HG02938 (cell line): ENCODE measurements around the gene TSPEAR.
"Not testable (repeated sequence)": the region's sequence is repeated elsewhere in the genome, so short reads cannot be mapped to it uniquely, and the experiment has no call there.

Experiments used
- ATAC-seq: cut with Tn5 transposase; IDR thresholded peaks from one replicate; pipeline ENCODE4 v1.9.1; 2021; ENCODE audit warnings: mild to moderate bottlenecking, moderate library complexity; ENCODE audit not compliant: unreplicated experiment

TSPEAR gene

DNA sequence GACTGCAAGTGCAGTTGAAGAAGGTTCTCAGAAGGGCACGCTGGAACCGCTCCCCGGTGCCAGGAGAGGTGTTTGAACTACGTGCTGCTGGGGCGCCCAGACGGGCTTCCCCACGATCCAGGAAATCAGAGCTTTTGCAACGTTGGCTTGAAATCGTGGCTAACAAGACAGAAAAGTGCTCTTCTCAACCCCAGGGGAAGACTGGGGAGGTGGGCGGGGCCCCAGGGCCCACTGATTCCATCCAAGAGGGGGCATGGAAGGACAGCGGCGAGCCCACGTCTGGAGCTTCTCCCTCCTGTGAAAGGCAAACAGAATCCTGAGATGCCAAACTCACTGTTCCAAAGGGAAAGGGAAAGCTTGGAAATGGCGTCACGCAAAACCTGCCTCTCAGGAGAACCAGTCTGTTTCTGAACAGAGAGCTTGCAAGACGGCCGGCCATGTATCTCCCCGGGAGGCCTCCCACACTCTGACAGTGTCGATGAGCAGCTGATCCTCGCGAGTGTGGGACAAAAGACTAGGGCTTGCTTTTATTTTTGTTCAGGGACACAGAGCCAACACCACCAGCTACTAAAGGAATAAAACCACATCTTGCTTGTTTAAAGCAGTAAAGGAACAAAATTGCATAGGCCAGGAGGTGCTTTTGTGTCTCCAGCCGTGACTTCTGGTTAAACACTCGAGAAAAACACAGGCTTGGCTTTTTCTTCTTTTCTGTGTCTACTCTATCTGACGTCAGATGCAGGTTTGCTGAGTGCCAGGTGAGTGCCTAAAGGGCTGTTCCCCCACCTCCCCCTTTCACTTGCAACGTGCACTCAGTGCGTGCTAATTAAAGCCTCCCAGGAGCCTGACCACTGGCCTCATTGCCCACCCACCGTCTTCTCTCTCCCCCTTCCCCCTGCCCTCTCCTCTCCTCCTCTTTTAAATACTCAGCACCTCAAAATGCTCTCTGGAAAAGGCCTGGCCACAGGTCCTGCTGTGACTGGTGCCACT is 214.5 kb downstream of the TSPEAR start:
- no peak for ATAC-seq

DNA sequence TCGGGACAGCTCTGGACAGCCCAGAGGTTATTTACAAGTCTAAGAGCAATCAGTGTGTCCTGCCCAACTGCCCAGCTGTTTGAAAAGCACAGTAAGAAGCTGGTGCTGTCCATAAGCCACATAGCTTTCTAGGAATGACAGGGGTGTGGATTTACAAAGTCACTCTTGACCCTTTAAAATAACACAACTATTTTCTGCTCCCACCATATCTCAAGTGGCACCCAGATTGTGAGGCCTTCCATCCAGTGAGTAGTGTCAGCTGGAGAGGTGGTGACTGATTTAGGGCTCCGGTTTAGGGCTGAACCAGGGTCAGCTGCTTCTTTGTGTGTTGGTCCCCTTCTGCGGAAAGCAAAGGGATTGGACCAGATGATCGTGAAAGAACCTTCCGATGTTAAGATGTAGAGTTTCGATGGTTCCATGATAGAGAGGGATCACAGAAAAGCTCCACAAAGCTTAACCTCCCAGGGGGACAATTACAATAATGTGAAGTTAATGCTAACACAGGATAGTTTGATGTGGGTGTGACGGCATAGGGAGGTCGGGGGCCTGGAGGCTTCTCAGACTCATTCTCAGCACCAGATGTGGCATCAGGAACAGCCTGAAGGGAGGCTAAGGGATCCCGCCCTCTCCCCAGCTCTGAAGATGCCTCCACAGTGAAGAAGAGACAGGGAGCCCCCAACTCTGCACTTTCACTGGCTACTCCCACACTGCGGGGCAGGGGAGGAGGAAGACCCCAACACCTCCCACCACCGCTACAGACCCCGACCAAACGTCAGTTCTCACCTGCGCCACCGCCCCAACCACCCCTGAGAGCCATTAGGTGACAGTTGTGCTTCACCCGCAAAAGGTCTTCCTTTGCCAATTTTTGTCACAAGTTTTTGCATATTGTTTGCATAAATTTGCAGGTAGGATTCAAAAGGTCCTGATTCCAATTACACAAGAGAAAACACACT is 215.5 kb downstream of the TSPEAR start:
- no peak for ATAC-seq

DNA sequence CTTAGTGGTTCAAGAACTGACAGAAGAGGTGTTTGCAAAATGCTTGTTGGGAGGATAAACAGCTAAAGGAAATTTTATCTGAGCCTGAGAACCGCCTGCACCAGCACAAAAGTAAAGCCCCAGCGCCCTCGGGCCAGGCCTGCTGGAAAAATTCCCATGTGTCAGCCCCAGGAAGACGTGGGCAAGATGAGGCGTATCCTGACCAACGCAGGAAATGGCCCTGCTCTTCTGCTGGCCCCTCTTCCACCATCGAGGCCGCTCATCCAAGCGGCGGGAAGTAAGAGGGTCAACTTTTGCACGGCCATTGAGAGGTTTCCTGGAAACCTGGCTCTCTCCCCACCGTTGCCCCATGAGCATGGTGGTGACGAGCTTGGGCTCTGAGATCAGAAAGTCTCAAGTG is 216.4 kb downstream of the TSPEAR start:
- no peak for ATAC-seq

DNA sequence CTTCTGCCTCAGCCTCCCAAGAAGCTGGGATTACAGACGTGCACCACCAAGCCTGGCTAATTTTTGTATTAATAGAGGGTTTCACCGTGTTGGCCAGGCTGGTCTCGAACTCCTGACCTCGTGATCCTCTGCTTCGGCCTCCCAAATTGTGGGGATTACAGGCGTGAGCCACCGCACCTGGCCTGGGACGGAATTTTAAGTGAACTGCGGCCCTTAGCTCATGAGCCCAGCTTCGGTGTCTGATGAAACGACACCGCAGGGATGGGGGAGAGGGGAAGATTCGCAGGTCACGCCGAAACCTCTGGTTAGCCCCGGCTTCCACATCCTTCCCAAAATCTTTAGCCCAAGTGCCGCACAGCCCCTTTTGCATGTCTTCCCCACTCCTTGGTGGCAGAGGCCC is 217.0 kb downstream of the TSPEAR start:
- no peak for ATAC-seq

DNA sequence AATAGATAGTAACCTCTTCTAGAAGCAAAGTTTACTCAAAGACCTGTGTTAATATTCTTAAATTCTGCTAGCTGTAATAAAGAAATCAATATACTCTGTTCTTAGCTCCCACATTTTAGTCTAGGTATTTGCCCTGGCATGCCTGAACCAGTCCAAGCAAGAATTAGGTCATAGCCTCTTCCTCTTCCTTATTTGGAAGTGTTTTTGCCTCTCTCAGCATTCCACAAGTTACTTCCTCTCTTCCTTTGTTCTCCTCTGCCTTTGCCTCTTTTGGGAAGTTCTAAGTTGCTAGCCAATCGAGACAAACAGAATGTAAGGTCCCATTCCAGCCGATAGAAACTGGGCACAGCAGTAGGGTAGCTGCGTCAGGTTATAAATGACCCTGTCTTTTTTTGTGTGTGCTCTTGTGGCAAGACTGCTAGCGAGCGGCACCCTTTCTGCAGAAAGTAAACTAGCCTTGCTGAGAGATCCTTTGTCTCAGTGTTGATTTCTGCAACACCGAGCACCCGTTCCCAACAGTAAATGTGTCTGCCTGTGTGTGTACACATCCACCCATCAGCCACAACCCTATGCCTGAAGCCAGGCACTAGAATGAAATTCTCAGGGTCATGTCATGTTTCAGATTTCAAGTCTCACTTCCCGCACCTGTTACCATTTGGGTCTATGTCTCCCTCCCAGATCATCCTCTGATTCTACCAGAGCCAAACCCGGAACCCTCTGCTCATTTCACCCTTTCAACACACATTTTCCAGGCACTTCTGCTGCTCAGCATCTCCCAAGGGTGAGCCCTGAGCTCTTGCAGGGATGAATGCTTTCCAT is 218.6 kb downstream of the TSPEAR start:
- ATAC-seq, result no peak

DNA sequence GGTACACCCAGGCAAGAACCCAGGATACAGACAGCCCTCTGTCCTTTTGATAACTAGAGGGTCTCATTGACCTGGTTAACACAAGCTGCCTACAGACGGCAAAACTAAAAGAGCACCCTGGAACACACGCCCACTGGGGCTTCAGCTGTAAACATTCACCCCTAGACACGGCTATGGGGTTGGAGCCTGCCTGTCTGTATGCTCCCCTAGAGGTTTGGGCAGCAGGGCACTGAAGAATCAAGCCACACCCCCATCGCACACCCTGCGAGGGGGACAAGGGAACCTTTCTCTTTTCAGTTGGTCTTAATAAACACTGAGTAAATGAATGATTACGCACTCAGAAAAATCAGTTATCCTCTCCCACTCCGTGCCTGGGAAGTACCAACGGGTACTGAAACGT is 220.6 kb downstream of the TSPEAR start:
- ATAC-seq, result no peak

DNA sequence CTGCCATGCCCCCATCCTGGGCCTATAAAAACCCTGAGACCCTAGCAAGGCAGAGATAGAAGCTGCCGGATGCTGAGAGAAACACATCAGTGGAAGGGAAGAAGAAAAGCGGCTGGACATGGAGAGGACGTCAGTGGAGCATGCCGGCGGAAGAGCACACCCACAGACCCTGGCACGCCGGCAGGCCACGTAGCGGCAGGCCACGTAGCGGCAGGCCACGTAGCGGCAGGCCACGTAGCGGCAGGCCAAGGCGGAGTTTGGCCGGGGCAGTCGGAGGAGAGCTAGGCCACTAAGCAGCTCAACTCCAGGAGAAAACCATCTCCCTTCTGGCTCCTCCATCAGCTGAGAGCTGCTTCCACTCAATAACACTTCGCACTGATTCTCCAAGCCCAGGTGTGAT is 221.0 kb downstream of the TSPEAR start:
- ATAC-seq, result no peak

DNA sequence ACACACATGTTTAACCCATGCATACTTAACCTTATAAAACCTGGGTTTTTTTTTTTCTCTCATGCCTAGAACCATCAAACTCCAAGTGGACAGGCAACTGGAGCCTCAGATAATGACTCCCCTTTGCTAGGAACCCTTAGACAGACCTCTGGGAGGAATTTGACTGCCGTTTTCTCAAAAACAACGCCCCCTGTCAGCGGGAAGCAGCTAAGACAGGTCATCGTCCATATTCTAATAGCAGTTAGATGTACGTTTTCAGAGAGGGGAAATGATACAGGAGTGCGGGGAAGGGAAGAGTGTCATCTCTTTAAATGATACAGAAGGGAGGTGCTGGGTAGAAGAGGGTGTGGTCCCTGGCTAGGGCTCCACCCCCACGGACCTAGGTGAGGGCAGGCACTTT is 221.4 kb downstream of the TSPEAR start:
- no peak for ATAC-seq

DNA sequence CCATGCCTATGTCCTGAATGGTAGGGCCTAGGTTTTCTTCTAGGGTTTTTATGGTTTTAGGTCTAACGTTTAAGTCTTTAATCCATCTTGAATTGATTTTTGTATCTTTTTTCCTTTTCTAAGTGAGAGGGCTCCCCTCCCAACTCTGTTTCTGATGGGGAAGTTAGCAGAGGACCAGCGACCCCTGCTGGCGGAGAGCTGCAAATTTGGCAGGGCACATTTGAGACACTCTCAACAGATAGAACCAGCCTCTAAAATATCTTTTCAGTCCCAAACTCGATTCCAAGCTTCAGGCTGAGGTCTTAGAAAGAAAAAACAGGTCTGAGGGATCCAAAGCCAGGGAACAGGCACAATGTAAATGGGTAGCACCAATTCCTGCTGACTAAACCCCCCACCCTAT is 223.5 kb downstream of the TSPEAR start:
- ATAC-seq, result no peak

DNA sequence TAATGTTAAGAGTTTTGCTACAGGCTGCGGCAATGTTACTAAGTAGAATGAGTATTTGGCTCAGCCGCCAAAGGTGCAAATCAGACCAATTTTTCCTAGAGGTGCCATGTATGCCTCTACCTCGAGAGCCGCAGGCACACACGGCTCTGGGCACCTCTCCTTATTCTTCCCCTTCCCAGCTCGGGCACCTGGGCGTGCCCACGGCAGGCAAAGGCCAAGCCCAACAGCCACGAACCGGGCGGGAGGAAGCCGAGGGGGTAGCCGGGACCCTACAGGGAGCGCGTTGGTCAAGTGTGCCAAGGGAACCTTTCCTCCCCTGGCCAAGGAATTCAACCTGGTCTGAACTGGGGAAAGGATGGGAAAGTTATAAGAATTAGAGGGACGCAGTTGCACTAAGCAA is 225.1 kb downstream of the TSPEAR start:
- ATAC-seq, result no peak

DNA sequence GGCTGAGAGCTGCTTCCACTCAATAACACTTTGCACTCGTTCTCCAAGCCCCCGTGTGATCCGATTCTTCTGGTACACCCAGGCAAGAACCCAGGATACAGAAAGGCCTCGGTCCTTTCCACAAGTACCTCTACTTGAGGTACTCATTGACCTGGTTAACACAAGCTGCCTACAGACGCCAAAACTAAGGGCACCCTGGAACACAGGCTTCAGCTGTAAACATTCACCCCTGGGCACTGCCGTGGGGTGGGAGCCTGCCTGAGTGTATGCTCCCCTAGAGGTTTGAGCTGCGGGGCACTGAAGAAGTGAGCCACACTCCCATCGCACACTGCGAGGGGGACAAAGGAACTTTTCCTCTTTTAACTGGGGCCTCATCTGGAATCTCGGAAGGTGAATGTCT is 225.6 kb downstream of the TSPEAR start:
- no peak for ATAC-seq

DNA sequence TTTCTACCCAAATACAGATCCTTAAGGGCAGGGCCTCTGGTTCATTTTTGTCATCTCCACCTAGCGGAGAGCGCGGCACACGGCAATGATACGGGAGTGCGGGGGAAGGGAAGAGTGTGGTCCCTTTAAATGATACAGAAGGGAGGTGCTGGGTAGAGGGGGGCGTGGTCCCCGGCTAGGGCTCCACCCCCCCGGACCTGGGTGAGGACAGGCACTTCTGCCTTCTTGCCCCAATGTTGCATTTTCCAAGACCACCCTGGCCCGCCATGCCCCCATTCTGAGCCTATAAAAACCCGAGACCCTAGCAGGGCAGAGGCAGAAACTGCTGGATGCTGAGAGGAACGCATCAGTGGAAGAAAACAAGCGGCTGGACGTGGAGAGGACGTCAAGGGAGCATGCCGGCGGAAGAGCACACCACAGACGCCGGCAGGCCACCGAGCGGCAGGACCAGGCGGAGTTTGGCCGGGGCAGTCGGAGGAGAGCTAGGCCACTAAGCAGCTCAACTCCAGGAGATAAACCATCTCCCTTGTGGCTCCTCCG is 226.0 kb downstream of the TSPEAR start:
- no peak for ATAC-seq

DNA sequence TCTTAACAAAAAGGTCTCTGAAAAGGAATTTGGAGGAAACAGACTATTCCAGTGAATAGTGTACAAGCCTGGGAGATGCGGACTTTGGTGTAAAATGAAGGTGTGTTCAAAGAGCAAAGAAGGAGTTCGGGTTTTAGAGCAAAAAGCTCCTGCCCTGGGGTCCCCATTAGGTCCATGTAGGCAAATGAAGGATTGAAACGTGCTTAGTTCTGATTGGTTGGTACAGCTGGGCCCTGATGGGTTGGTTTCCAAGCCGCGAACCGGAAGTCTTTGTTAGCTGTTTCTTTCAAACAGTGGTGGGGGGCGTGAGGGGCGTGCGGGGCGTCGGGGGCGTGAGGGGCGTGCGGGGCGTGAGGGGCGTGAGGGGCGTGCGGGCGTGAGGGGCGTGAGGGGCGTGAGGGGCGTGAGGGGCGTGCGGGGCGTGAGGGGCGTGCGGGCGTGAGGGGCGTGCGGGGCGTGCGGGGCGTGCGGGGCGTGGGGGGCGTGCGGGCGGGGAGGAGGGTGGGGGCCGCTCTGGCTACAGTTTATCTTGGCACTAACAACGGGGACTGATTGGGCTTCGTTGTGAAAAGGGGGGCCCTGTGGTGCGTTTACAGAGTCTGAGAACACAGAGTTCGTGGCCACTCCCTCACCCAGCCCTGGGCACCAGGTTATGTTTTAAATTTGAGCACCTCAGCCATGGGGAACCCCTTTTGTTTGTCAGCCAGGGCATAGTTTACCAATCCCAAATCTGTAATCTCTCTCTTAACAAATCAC is 226.7 kb downstream of the TSPEAR start:
- ATAC-seq, result no peak

DNA sequence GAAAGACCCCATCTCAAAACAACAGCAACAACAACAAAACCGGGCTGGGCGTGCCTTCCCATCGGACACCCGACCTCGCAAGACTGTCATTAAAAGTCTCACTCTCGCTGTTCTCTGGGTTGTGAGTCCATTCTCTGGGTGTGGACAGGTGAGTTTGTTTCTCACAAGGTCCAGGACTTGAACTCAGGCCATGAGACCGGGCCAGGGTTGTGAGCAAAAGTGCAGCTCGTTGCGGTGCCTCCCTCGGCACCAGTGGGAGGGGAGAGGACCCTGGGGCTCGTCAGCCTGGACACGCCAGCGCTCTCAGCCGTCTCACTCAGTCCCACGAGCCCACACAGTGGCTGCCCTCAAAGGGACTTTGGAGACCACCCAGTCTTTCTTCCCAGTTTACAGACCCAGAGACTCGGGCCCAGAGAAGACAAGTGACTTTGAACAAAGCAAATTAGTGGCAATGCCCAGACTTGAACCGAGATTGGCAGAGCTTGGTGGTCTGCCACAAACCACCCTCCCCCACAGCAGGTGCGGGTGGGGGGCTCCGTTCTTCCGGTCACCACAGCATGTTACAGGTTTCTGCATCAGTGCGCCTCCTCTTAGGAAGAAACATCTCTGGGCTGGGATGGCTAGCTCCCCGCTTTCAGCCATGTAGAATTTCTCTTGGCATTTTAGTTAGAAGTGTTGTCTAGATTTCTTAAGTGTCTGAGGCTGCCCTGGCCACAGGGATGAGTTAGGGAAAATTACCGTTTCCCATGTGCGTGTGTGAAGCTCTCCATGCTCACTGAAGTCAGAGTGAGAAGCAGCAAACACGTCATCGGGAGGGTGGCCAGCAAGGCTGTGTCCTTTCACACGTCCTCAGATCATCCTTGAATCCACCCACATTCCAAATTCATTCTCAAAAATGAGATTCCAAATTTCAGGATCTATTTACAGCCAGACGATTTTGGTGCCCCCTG is 227.8 kb downstream of the TSPEAR start:
- ATAC-seq, result no peak

DNA sequence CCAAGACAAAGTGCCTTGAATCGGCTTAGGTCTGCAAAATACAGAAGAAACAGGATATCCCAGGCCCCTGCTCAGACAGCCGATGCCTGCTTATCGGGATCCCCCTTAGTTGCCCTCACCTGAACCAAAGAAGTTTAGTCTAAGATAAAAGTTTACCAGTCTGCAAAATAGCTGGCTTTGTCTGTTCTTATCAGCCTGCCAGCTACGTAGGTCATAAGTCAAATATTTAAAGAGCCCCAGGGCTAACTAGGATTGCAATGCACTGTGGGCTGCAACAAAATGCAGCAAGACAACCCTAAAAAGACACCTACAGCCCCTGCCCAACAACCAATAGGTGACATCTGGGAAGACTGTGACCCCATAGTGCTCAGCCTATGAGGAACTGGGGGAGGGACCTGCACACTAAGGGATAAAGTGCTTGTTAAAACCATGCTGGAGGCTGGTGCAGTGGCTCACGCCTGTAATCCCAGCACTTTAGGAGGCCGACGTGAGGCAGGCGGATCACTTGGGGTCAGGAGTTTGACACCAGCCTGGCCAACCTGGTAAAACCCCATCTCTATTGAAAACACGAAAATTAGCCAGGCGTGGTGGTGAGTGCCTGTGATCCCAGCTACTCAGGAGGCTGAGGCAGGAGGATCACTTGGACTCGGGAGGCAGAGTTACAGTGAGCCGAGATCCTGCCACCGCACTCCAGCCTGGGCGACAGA is 228.6 kb downstream of the TSPEAR start:
- no peak for ATAC-seq

DNA sequence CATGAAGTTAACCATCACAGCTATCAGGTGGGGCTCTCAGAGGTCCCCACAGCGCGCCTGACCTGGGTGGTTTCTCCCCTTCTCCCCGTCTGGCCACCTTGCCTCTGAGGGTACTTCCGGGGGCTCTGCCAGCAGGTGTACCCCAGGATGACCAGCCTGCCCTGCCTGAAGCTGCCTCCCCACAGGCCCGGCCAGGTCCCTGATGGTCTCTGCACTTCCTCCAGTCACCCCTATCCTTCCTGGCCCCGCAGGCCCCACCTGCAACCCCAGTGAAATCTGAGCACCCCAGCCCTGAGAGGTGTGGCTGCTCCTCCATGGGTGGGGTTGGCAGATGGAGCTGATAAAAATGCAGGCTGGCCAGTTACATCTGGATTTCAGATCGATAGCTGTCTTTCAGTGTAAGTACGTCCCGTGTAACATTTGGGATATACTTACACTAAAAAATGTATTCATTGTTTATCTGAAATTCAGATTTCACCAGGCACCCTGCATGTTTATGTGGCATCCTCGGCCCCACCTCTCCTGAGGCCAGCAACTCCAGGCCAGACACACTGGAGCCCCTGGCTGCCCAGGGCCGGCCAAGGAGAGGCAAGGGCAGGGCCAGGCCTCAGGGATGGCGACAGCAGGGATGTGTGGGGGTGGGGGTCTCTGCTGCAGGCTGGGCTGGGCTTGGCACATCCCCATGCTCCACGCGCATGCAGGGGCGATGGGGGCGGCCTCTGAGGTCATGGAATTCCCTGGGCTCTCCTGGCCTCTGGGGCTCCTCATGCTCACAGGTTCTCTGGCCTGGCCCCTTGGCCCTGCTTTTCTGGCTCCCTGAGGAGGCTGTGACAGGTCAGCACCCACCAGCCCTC is 230.9 kb downstream of the TSPEAR start:
- no peak for ATAC-seq

DNA sequence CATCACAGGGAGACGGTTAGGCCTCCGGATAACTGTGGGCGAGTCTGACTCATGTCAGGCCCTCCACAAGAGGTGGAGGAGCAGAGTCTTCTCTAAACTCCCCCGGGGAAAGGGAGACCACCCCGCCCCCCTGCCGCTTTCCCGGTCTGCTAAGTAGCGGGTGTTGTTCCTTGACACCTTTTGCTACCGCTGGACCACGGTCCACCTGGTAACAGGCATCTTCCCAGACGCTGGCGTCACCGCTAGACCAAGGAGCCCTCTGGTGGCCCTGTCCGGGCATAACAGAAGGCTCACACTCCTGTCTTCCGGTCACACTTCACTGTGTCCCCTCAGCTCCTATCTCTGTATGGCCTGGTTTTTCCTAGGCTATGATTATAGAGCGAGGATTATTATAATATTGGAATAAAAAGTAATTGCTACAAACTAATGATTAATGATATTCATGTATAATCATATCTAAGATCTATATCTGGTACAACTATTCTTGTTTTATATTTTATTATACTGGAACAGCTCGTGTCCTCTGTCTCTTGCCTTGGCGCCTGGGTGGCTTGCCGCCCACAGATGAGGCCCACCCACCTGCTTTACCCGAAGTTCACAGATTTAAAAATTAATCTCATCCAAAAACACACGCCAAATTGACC is 231.7 kb downstream of the TSPEAR start:
- not testable (repeated sequence) for ATAC-seq
